Mesothelial cell of epicardium (in vitro differentiated cells): Measurements from ENCODE around the gene CCL26. TPM values are rescaled to one million over a fixed set of nuclear protein-coding genes. Genes with fewer than 3 reads are reported as not detected.
"Not testable (repeated sequence)": the region's sequence is repeated elsewhere in the genome, so short reads cannot be mapped to it uniquely, and the experiment has no call there.

Experiments
- DNase-seq, 2 experiments: peaks; one replicate each; pipeline ENCODE4 v3.0.0; 2021; ENCODE audit warnings: low spot score in 2 of 2; ENCODE audit not compliant: unreplicated experiment in 2 of 2
- H3K27ac Mint-ChIP-seq: 2 replicates; pipeline ENCODE4 v1.8.0; 2021; ENCODE audit warnings: mixed read lengths
- H3K27me3 Mint-ChIP-seq: 2 replicates; pipeline ENCODE4 v1.8.0; 2021; ENCODE audit warnings: low read depth, mixed read lengths
- H3K36me3 Mint-ChIP-seq: 2 replicates; pipeline ENCODE4 v1.8.0; 2021; ENCODE audit warnings: mixed read lengths
- H3K4me1 Mint-ChIP-seq: 2 replicates; pipeline ENCODE4 v1.8.0; 2021; ENCODE audit warnings: mixed read lengths
- H3K4me3 Mint-ChIP-seq: 2 replicates; pipeline ENCODE4 v1.8.0; 2021; ENCODE audit warnings: mild to moderate bottlenecking, moderate library complexity, mixed read lengths
- H3K9me3 Mint-ChIP-seq: 2 replicates; pipeline ENCODE4 v1.8.0; 2021; ENCODE audit warnings: mixed read lengths
- CTCF ChIP-seq: fragments of 200-600 bp; sonication (generic); IDR thresholded peaks from one replicate; pipeline ENCODE4 v1.5.0; 2021; ENCODE audit warnings: antibody characterized with exemption; ENCODE audit not compliant: unreplicated experiment
- total RNA-seq: library from RNA; stranded (reverse); gene quantifications from 3 replicates; pipeline ENCODE4 v1.2.1, GENCODE V29; 2021

CCL26 gene
- total RNA-seq, 1 donor from 2014 or later = not detected

DNA sequence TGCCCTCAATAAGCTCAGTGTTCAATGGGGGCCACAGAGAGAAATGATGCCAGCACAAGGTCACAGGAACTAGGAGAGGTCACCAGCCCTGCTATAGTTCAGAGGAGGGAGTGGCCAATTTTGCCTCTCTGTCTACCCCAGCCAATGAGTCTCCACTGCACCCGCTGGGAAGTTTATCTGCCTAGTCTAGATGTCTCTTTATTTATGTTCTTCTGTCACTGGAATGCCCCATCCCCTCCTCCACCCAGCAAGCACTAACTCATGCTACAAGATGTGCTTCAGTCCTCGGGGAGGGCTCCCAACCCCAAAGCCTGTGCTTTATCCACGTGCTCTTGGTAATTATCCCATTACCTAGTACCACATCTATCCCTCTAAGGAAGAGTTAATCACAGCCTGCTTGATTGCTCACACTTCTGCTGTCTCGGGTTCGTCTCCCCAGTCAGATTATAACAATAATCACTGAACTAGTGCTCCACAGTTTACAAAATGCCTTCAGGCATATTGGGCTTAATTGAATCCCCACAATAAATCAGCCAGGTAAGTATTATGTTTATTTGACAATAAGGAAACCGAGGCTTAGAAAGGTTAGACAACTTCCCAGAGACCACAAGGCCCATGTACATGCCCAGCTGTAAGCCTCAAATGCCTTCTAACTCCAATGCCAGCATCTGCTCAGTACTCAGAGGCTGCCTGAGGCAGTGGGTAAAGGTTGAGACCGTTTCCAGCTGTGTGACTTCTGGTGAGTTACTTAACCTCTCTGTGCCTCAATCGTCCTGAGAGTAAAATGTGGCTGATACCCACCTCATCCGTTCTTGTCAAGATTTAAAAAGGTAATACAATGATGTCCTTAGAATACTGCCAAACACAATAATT, 37.2 kb downstream of the CCL26 start:
- TF ChIP-seq CTCF = no peak
- peak in 1 of 2 experiments; percentile 50 for DNase-seq
- Mint-ChIP-seq H3K9me3 (no peaks in the 10 kb centered on the region), H3K27me3 (peaks cover 23% of the 10 kb centered on the region), H3K36me3 (no peaks in the 10 kb centered on the region), H3K4me3 (no peak overlapping the region), H3K4me1 (peaks cover 24% of the 10 kb centered on the region), H3K27ac (peak overlapping the region; percentile 26)

GRCh38 chr7:75732764-75733630, 39.0 kb downstream of the CCL26 start:
- no peaks in the 10 kb centered on the region for H3K9me3 Mint-ChIP-seq
- H3K4me3 Mint-ChIP-seq = no peak overlapping the region
- no peak overlapping the region for H3K27ac Mint-ChIP-seq
- peaks cover 22% of the 10 kb centered on the region for H3K4me1 Mint-ChIP-seq
- no peak for DNase-seq
- peaks cover 15% of the 10 kb centered on the region for H3K27me3 Mint-ChIP-seq
- no peak for TF ChIP-seq CTCF
- H3K36me3 Mint-ChIP-seq = no peaks in the 10 kb centered on the region

GRCh38 chr7:75732016-75732521, 39.9 kb downstream of the CCL26 start:
- H3K4me3 Mint-ChIP-seq = no peak overlapping the region
- peaks cover 6% of the 10 kb centered on the region for H3K27me3 Mint-ChIP-seq
- no peaks in the 10 kb centered on the region for H3K36me3 Mint-ChIP-seq
- peaks cover 20% of the 10 kb centered on the region for H3K4me1 Mint-ChIP-seq
- no peaks in the 10 kb centered on the region for H3K9me3 Mint-ChIP-seq
- peak overlapping the region; percentile 34 for H3K27ac Mint-ChIP-seq
- no peak for DNase-seq
- no peak for TF ChIP-seq CTCF

- Mint-ChIP-seq H3K27ac (no peak overlapping the region), H3K27me3 (no peaks in the 10 kb centered on the region), H3K4me3 (no peak overlapping the region), H3K4me1 (peaks cover 18% of the 10 kb centered on the region), H3K9me3 (no peaks in the 10 kb centered on the region), H3K36me3 (no peaks in the 10 kb centered on the region)
- no peak for TF ChIP-seq CTCF
- DNase-seq = no peak
Measured at GRCh38 chr7:75729851-75730274, 42.1 kb downstream of the CCL26 start.

- no peak for DNase-seq
- Mint-ChIP-seq H3K4me3 (no peak overlapping the region), H3K36me3 (no peaks in the 10 kb centered on the region), H3K27ac (no peak overlapping the region), H3K4me1 (peaks cover 10% of the 10 kb centered on the region), H3K27me3 (no peaks in the 10 kb centered on the region), H3K9me3 (no peaks in the 10 kb centered on the region)
- TF ChIP-seq CTCF = no peak
Measured at GRCh38 chr7:75727881-75728593, 44.0 kb downstream of the CCL26 start.

DNA sequence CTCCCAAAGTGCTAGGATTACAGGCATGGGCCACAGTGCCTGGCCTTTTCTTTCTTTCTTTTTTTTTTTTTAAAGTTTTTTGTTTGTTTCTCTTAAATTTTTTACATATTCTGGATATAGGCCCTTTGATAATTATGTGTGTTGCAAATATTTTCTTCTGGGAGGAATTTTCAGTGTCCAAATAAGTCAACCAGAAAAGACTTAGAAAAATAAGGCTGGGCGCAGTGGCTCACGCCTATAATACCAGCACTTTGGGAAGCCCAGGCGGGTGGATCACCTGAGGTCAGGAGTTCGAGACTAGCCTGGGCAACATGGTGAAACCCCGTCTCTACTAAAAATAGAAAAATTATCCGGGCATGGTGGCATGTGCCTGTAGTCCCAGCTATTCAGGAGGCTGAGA, 44.7 kb downstream of the CCL26 start:
- H3K36me3 Mint-ChIP-seq, H3K27ac Mint-ChIP-seq, H3K9me3 Mint-ChIP-seq, H3K4me3 Mint-ChIP-seq, H3K27me3 Mint-ChIP-seq, DNase-seq: not testable (repeated sequence)
- H3K4me1 Mint-ChIP-seq = peaks cover 10% of the 10 kb centered on the region
